ENCODE measurements around the gene BPIFA3. TPM values are rescaled to one million over a fixed set of nuclear protein-coding genes. Genes with fewer than 3 reads are reported as not detected.

BPIFA3 gene
- total and polyA plus RNA-seq, 2 of the 8 experiments (the other 6 are each of a cell fraction or from before 2014, with no cell fraction given): not detected

GRCh38 chr20:33275215-33275614, 58.1 kb downstream of the BPIFA3 start:
- H2BK120ac ChIP-seq (replicated peaks; ENCODE audit: low read depth, low read length): no peak overlapping the region
- no peaks in the 10 kb centered on the region for H3K79me1 ChIP-seq (ENCODE audit: low read depth, low read length)
- H3K4me3 ChIP-seq (ENCODE audit: extremely low read depth in 1 of 4, insufficient read depth in 2 of 4, low read depth in 3 of 4, low read length in 4 of 4): no peak overlapping the region
- H2AFZ ChIP-seq (ENCODE audit: low read length): no peak overlapping the region
- H3K4me2 ChIP-seq (ENCODE audit: insufficient read depth in 1 of 2, low read depth in 2 of 2, low read length in 2 of 2): no peak overlapping the region
- no peaks in the 10 kb centered on the region for H3K36me3 ChIP-seq (ENCODE audit: control insufficient read depth in 2 of 4, insufficient read depth in 4 of 4, low read length in 3 of 4)
- H3K9me3 ChIP-seq (ENCODE audit: insufficient read depth in 2 of 2, low read depth in 1 of 2, low read length in 1 of 2): no peaks in the 10 kb centered on the region
- H3K14ac ChIP-seq (ENCODE audit: insufficient read length): no peak overlapping the region
- H3K23ac ChIP-seq (ENCODE audit: insufficient read length): no peak overlapping the region
- no peak overlapping the region for H3K9ac ChIP-seq (replicated peaks in 1 of 4; ENCODE audit: extremely low read depth in 1 of 4, low read depth in 3 of 4, low read length in 3 of 4)
- TF ChIP-seq E2F6 (IDR thresholded peaks at IDR 0.05) (no peak), EP300 (IDR thresholded peaks at IDR 0.05; ENCODE audit: borderline replicate concordance in 1 of 2, low read depth in 2 of 2, low read length in 2 of 2) (no peak), BCL11A (IDR thresholded peaks at IDR 0.05; ENCODE audit: low read depth in 2 of 2, low read length in 2 of 2) (no peak), SP2 (IDR thresholded peaks at IDR 0.05; ENCODE audit: low read length) (no peak), HDAC6 (IDR thresholded peaks at IDR 0.05; ENCODE audit: low read depth, low read length) (no peak), YY1 (IDR thresholded peaks at IDR 0.05; ENCODE audit: low read depth, low read length) (no peak), TEAD4 (IDR thresholded peaks at IDR 0.05; ENCODE audit: low read depth, low read length) (no peak), TCF12 (IDR thresholded peaks at IDR 0.05; ENCODE audit: low read depth, low read length) (no peak), RNF2 (IDR thresholded peaks at IDR 0.05; ENCODE audit: borderline replicate concordance, low read depth, low read length, missing control alignments, poor library complexity, severe bottlenecking) (no peak), RBBP5 (IDR thresholded peaks at IDR 0.05; ENCODE audit: borderline replicate concordance, low read depth, low read length) (no peak), POU5F1 (IDR thresholded peaks at IDR 0.05; ENCODE audit: low read depth, low read length) (no peak), EZH2 (IDR thresholded peaks at IDR 0.05; ENCODE audit: low read depth, low read length, severe bottlenecking) (no peak), MAFK (IDR thresholded peaks at IDR 0.05; ENCODE audit: low read depth, low read length) (no peak)
- H4K91ac ChIP-seq (replicated peaks; ENCODE audit: insufficient read length, low read length): no peak overlapping the region
- ChIA-PET POLR2A (ENCODE audit: partially characterized antibody) (no interaction called here), CTCF (ENCODE audit: partially characterized antibody) (interaction anchor here (1.3 to 4.6 kb wide), 4 partner anchors 12 to 25 kb away, joined by 3 to 23 read pairs (median 6); no protein-coding TSS in a partner anchor)
- FAIRE-seq: no peak
- H3K27ac ChIP-seq (ENCODE audit: low read depth, low read length): no peak overlapping the region
- peaks cover 2% of the 10 kb centered on the region; the same call in 1 of the 2 replicates for H3K23me2 ChIP-seq (ENCODE audit: low read depth, low read length)
- H3K4me1 ChIP-seq (replicated peaks in 1 of 4; ENCODE audit: control insufficient read depth in 3 of 4, insufficient read depth in 4 of 4, low read length in 3 of 4): peaks cover 0 to 14% (median 11%) of the 10 kb centered on the region in 4 experiments; a peak in 6 of 7 replicates
- no peak overlapping the region for H2BK20ac ChIP-seq (ENCODE audit: low read length)
- H3K18ac ChIP-seq (ENCODE audit: extremely low read depth, low read length): no peak overlapping the region
- no peak overlapping the region for H3K4ac ChIP-seq (replicated peaks; ENCODE audit: insufficient read length, low read depth, low read length)
- no peak overlapping the region for H4K8ac ChIP-seq (ENCODE audit: extremely low read depth, insufficient read depth, low read length)
- no peak overlapping the region for H3K56ac ChIP-seq (replicated peaks; ENCODE audit: insufficient read length, low read depth, low read length)
- no peak overlapping the region for H4K5ac ChIP-seq (ENCODE audit: insufficient read length, low read depth, low read length)
- no peak overlapping the region for H2BK5ac ChIP-seq (ENCODE audit: low read depth, low read length)
- no peak for DNase-seq (ENCODE audit: low read depth in 1 of 2, low spot score in 2 of 2)
- WGBS, 2 experiments (ENCODE audit: extremely low coverage in 1 of 2, insufficient coverage in 1 of 2, insufficient read length in 1 of 2, insufficient replicate concordance in 2 of 2, low coverage in 1 of 2, low lambda C conversion rate in 2 of 2, missing lambda C conversion rate in 1 of 2): 82% methylated on average over 8 of the region's 8 CpGs; no CpG with 5 or more reads in 1 of the 2 experiments
- no peak overlapping the region for H2BK12ac ChIP-seq (ENCODE audit: low read depth, low read length)
- H3K79me2 ChIP-seq (ENCODE audit: control insufficient read depth in 1 of 2, insufficient read depth in 2 of 2, low read length in 2 of 2): no peaks in the 10 kb centered on the region
- no peak overlapping the region for H2BK15ac ChIP-seq (ENCODE audit: low read length)
- no peaks in the 10 kb centered on the region for H3K27me3 ChIP-seq (replicated peaks in 1 of 4; ENCODE audit: control insufficient read depth in 3 of 4, extremely low read depth in 1 of 4, insufficient read depth in 3 of 4, low read length in 3 of 4)
- H2AK5ac ChIP-seq (ENCODE audit: low read depth, low read length): no peak overlapping the region
- no peaks in the 10 kb centered on the region for H4K20me1 ChIP-seq (replicated peaks in 1 of 2; ENCODE audit: control insufficient read depth in 1 of 2, insufficient read depth in 2 of 2, low read length in 2 of 2)

Data from H1 (cell line).